Fibroblast of pulmonary artery (primary cell): Measurements from ENCODE around the gene MAP7.
"Not testable (repeated sequence)": the region's sequence is repeated elsewhere in the genome, so short reads cannot be mapped to it uniquely, and the experiment has no call there.

Source experiments
- DNase-seq: peaks from one replicate; pipeline ENCODE4 v3.0.0-alpha.2; 2010; ENCODE audit warnings: low read depth
- H3K4me3 ChIP-seq: replicated peaks from 2 replicates; pipeline ENCODE4 v1.5.1; 2011; ENCODE audit warnings: low read depth, mild to moderate bottlenecking, control low read depth, low read length, moderate library complexity
- CTCF ChIP-seq: IDR thresholded peaks from 2 replicates; pipeline ENCODE4 v1.5.1; 2011; ENCODE audit warnings: mild to moderate bottlenecking, control low read depth, low read length, inconsistent platforms; ENCODE audit errors: missing control alignments

The MAP7 gene

GRCh38 chr6:136445063-136445462, 105.2 kb downstream of the MAP7 start:
- no peak for TF ChIP-seq CTCF
- H3K4me3 ChIP-seq = no peak overlapping the region
- no peak for DNase-seq

GRCh38 chr6:136440203-136440602, 110.0 kb downstream of the MAP7 start:
- TF ChIP-seq CTCF = no peak
- H3K4me3 ChIP-seq = no peak overlapping the region
- DNase-seq = no peak

- TF ChIP-seq CTCF = no peak
- DNase-seq = no peak
- no peak overlapping the region for H3K4me3 ChIP-seq
Observed at GRCh38 chr6:136439514-136440190, 110.6 kb downstream of the MAP7 start.

- no peak for TF ChIP-seq CTCF
- no peak for DNase-seq
- no peak overlapping the region for H3K4me3 ChIP-seq
Observed at GRCh38 chr6:136438441-136438840, 111.8 kb downstream of the MAP7 start.

GRCh38 chr6:136437246-136437645, 113.0 kb downstream of the MAP7 start:
- no peak for TF ChIP-seq CTCF
- DNase-seq = no peak
- H3K4me3 ChIP-seq = no peak overlapping the region

- TF ChIP-seq CTCF = no peak
- no peak overlapping the region for H3K4me3 ChIP-seq
Observed at GRCh38 chr6:136435101-136435500, 115.1 kb downstream of the MAP7 start.

GRCh38 chr6:136431306-136431705, 118.9 kb downstream of the MAP7 start:
- not testable (repeated sequence) for DNase-seq, H3K4me3 ChIP-seq

More at GRCh38 chr6:136435101-136435500, 115.1 kb downstream of the MAP7 start:
- no peak for DNase-seq
